Neural cell (in vitro differentiated cells): ENCODE results near the gene IGFL4. TPM values are rescaled to one million over a fixed set of nuclear protein-coding genes. Genes with fewer than 3 reads are reported as not detected.

Source experiments
- H2AFZ ChIP-seq: fragments of 200-600, 300-800 bp; sonication (generic), shearing (Covaris generic); 2 replicates; pipeline ENCODE4 v1.6.0; 2014; ENCODE audit warnings: low read depth, mild to moderate bottlenecking, antibody characterized with exemption, low read length, moderate library complexity
- H3F3A ChIP-seq: fragments of 200-600 bp; shearing (Covaris generic); 2 replicates; pipeline ENCODE4 v1.6.1; 2016; ENCODE audit warnings: mild to moderate bottlenecking, moderate library complexity, mixed read lengths, antibody characterized with exemption, low read length; ENCODE audit not compliant: insufficient read depth, poor library complexity, severe bottlenecking
- H3K27ac ChIP-seq: fragments of 200-600, 300-800 bp; sonication (generic), shearing (Covaris generic); 2 replicates; pipeline ENCODE4 v1.5.1; 2014; ENCODE audit warnings: mild to moderate bottlenecking, low read length, moderate library complexity
- H3K27me3 ChIP-seq: fragments of 300-800, 200-600 bp; sonication (generic), shearing (Covaris generic); 2 replicates; pipeline ENCODE4 v1.6.0; 2014; ENCODE audit warnings: mild to moderate bottlenecking, low read depth, low read length, moderate library complexity; ENCODE audit not compliant: insufficient read depth
- H3K36me3 ChIP-seq: fragments of 300-800, 200-600 bp; sonication (generic), shearing (Covaris generic); 2 replicates; pipeline ENCODE4 v1.5.1; 2014; ENCODE audit warnings: mild to moderate bottlenecking, antibody characterized with exemption, low read length, moderate library complexity; ENCODE audit not compliant: insufficient read depth
- H3K4me2 ChIP-seq: fragments of 300-800, 200-600 bp; sonication (generic), shearing (Covaris generic); 2 replicates; pipeline ENCODE4 v1.6.0; 2014; ENCODE audit warnings: mild to moderate bottlenecking, low read length
- H3K4me3 ChIP-seq: fragments of 300-800, 200-600 bp; sonication (generic), shearing (Covaris generic); 2 replicates; pipeline ENCODE4 v1.5.1; 2014; ENCODE audit warnings: mild to moderate bottlenecking, low read length, moderate library complexity
- H3K79me2 ChIP-seq: fragments of 200-600 bp; shearing (Covaris generic); replicated peaks from 2 replicates; pipeline ENCODE4 v1.6.0; 2014; ENCODE audit warnings: mild to moderate bottlenecking, low read length, moderate library complexity; ENCODE audit not compliant: insufficient read depth
- H3K9ac ChIP-seq: fragments of 300-800, 200-600 bp; sonication (generic), shearing (Covaris generic); 2 replicates; pipeline ENCODE4 v1.6.1; 2016; ENCODE audit warnings: mild to moderate bottlenecking, low read length, mixed read lengths
- H3K9me2 ChIP-seq: fragments of 200-600 bp; shearing (Covaris generic); 2 replicates; pipeline ENCODE4 v1.6.1; 2016; ENCODE audit warnings: mild to moderate bottlenecking, low read length, mixed read lengths; ENCODE audit not compliant: insufficient read depth
- H3K9me3 ChIP-seq: fragments of 200-600, 300-800 bp; sonication (generic), shearing (Covaris generic); 2 replicates; pipeline ENCODE4 v1.6.1; 2016; ENCODE audit warnings: mild to moderate bottlenecking, mixed run types, low read length, moderate library complexity, mixed read lengths
- H4K20me1 ChIP-seq: fragments of 200-600 bp; shearing (Covaris generic); 2 replicates; pipeline ENCODE4 v1.6.1; 2016; ENCODE audit warnings: mild to moderate bottlenecking, mixed run types; ENCODE audit not compliant: insufficient read depth
- CTCF ChIP-seq: fragments of 450-650 bp; IDR thresholded peaks from 2 replicates; pipeline ENCODE4 v1.5.1; 2014; ENCODE audit warnings: antibody characterized with exemption, mild to moderate bottlenecking, moderate library complexity; ENCODE audit not compliant: poor library complexity, severe bottlenecking
- EP300 ChIP-seq: fragments of 450-650 bp; conservative IDR thresholded peaks from 2 replicates; pipeline ENCODE4 v1.6.1; 2014; ENCODE audit warnings: antibody characterized with exemption, mild to moderate bottlenecking, moderate library complexity; ENCODE audit not compliant: poor library complexity, severe bottlenecking
- EZH2 ChIP-seq: fragments of 200-600, 300-800 bp; shearing (Covaris generic), sonication (generic); IDR thresholded peaks from 2 replicates; pipeline ENCODE4 v1.6.1; 2014; ENCODE audit warnings: antibody characterized with exemption, low read length, borderline replicate concordance, mild to moderate bottlenecking; ENCODE audit not compliant: insufficient read depth, poor library complexity, severe bottlenecking
- MXI1 ChIP-seq: fragments of 450-650 bp; conservative IDR thresholded peaks from 2 replicates; pipeline ENCODE4 v1.6.1; 2014; ENCODE audit warnings: antibody characterized with exemption, mild to moderate bottlenecking; ENCODE audit not compliant: poor library complexity, severe bottlenecking
- POLR2AphosphoS5 ChIP-seq: IDR thresholded peaks from 2 replicates; pipeline ENCODE4 v1.6.1; 2012
- RAD21 ChIP-seq: fragments of 450-650 bp; conservative IDR thresholded peaks from 2 replicates; pipeline ENCODE4 v1.6.1; 2014; ENCODE audit warnings: antibody characterized with exemption, mild to moderate bottlenecking, moderate library complexity
- SMC3 ChIP-seq: fragments of 450-650 bp; conservative IDR thresholded peaks from 2 replicates; pipeline ENCODE4 v1.6.1; 2014; ENCODE audit warnings: antibody characterized with exemption, mild to moderate bottlenecking, moderate library complexity; ENCODE audit not compliant: poor library complexity
- TAF1 ChIP-seq: IDR thresholded peaks from 2 replicates; pipeline ENCODE4 v1.6.1; 2012; ENCODE audit warnings: low read depth
- polyA plus RNA-seq: library from polyadenylated mRNA; depleted of rRNA; stranded (reverse); fragments of >200 nt; gene quantifications from 2 replicates; pipeline ENCODE4 v1.2.3, GENCODE V29; 2014
- TF ChIP-seq, protein P1 (sequence below): IDR thresholded peaks from 2 replicates; pipeline ENCODE4 v1.6.1; 2012; ENCODE audit warnings: borderline replicate concordance

Gene IGFL4
- polyA plus RNA-seq, 1 donor from 2014 or later: 5.2 TPM

DNA sequence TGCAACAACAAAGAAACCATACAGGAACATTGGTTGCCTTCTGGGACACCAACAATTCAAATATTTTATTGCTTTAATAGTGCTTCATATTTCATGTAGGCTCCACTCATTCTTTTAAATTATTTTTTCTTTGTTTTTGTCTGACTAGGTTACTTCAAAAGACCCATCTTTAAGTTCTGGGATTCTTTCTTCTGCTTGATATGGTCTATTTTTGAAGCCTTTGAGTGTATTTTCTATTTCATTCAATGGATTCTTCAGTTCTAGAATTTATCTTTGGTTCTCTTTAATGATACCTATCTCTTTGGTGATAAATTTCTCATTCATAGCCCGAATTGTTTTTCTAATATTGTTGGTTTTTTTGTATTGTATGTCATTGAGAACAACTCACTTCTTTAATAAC, 45.1 kb upstream of the IGFL4 start:
- no peaks in the 10 kb centered on the region for H3K9me2 ChIP-seq
- H3K27me3 ChIP-seq: no peaks in the 10 kb centered on the region
- TF ChIP-seq RAD21 (no peak), TAF1 (no peak), CTCF (no peak), POLR2AphosphoS5 (no peak), MXI1 (no peak), EP300 (no peak), EZH2 (no peak)
- TF ChIP-seq, protein P1, sequence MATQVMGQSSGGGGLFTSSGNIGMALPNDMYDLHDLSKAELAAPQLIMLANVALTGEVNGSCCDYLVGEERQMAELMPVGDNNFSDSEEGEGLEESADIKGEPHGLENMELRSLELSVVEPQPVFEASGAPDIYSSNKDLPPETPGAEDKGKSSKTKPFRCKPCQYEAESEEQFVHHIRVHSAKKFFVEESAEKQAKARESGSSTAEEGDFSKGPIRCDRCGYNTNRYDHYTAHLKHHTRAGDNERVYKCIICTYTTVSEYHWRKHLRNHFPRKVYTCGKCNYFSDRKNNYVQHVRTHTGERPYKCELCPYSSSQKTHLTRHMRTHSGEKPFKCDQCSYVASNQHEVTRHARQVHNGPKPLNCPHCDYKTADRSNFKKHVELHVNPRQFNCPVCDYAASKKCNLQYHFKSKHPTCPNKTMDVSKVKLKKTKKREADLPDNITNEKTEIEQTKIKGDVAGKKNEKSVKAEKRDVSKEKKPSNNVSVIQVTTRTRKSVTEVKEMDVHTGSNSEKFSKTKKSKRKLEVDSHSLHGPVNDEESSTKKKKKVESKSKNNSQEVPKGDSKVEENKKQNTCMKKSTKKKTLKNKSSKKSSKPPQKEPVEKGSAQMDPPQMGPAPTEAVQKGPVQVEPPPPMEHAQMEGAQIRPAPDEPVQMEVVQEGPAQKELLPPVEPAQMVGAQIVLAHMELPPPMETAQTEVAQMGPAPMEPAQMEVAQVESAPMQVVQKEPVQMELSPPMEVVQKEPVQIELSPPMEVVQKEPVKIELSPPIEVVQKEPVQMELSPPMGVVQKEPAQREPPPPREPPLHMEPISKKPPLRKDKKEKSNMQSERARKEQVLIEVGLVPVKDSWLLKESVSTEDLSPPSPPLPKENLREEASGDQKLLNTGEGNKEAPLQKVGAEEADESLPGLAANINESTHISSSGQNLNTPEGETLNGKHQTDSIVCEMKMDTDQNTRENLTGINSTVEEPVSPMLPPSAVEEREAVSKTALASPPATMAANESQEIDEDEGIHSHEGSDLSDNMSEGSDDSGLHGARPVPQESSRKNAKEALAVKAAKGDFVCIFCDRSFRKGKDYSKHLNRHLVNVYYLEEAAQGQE: no peak
- H3K27ac ChIP-seq: no peak overlapping the region
- H3K4me2 ChIP-seq: no peak overlapping the region
- no peak overlapping the region for H2AFZ ChIP-seq
- H3K36me3 ChIP-seq: no peaks in the 10 kb centered on the region
- H3K9ac ChIP-seq: no peak overlapping the region
- no peaks in the 10 kb centered on the region for H3K9me3 ChIP-seq
- no peaks in the 10 kb centered on the region for H4K20me1 ChIP-seq
- no peaks in the 10 kb centered on the region for H3K79me2 ChIP-seq
- no peaks in the 10 kb centered on the region for H3F3A ChIP-seq
- no peak overlapping the region for H3K4me3 ChIP-seq

DNA sequence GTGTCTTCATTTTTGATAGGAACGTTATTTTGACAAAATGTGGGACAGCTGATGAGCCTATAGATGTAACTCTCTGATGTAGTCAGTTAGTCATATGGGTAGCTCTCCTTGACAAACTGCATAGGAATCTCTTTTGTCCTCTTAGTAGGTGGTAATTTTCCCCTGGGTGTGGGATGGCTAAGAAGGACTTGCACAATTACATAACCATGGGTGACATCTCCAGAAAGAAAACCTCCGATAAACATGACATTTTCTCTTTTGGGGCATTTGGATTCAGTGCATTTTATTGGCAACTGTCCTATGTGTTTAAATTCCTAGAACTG, 41.9 kb upstream of the IGFL4 start:
- H4K20me1 ChIP-seq: no peaks in the 10 kb centered on the region
- peaks cover 5% of the 10 kb centered on the region for H3K9me3 ChIP-seq
- no peak overlapping the region for H3K27ac ChIP-seq
- H3K9me2 ChIP-seq: no peaks in the 10 kb centered on the region
- no peaks in the 10 kb centered on the region for H3K36me3 ChIP-seq
- H3K4me2 ChIP-seq: no peak overlapping the region
- TF ChIP-seq CTCF (no peak), TAF1 (no peak), EP300 (no peak), POLR2AphosphoS5 (no peak), SMC3 (no peak), EZH2 (no peak), RAD21 (no peak), MXI1 (no peak)
- TF ChIP-seq, protein P1: no peak
- H3K79me2 ChIP-seq: no peaks in the 10 kb centered on the region
- no peaks in the 10 kb centered on the region for H3K27me3 ChIP-seq
- H2AFZ ChIP-seq: no peak overlapping the region
- no peak overlapping the region for H3K9ac ChIP-seq
- H3K4me3 ChIP-seq: no peak overlapping the region
- no peaks in the 10 kb centered on the region for H3F3A ChIP-seq
